BJ (cell line): ENCODE results near the gene GNB1. TPM values are rescaled to one million over a fixed set of nuclear protein-coding genes. Genes with fewer than 3 reads are reported as not detected.

ENCODE experiments used
- CTCF ChIA-PET: fragments of 350-600 bp; formaldehyde crosslinking; extraction: SDS; loops from one replicate; lab custom pipeline; 2021; ENCODE audit warnings: antibody characterized with exemption, inconsistent platforms; lab: Yijun Ruan, JAX
- POLR2A ChIA-PET: fragments of 300-600 bp; sonication (Branson Sonifier 250); formaldehyde crosslinking; extraction: SDS; loops from one replicate; lab custom pipeline; 2021; ENCODE audit warnings: antibody characterized with exemption; lab: Charles Lee
- DNase-seq: peaks from one replicate; pipeline ENCODE4 v3.0.0-alpha.2; 2011; ENCODE audit warnings: low read depth
- H3K27me3 ChIP-seq: 2 replicates; pipeline ENCODE4 v1.6.0; 2011; ENCODE audit warnings: low read length; ENCODE audit not compliant: control insufficient read depth, insufficient read depth
- H3K36me3 ChIP-seq: 2 replicates; pipeline ENCODE4 v1.5.1; 2011; ENCODE audit warnings: low read length; ENCODE audit not compliant: control insufficient read depth, insufficient read depth
- H3K4me3 ChIP-seq: 2 replicates; pipeline ENCODE4 v1.5.1; 2011; ENCODE audit warnings: low read depth, mild to moderate bottlenecking, control low read depth, low read length
- CTCF ChIP-seq: IDR thresholded peaks from 2 replicates; pipeline ENCODE4 v1.5.1; 2011; ENCODE audit warnings: low read depth, mild to moderate bottlenecking, control low read depth, inconsistent platforms, low read length, moderate library complexity; ENCODE audit not compliant: insufficient read depth
- polyA plus RNA-seq: library from polyadenylated mRNA; depleted of rRNA; stranded (reverse); fragments of >200 nt; gene quantifications from 2 replicates; pipeline ENCODE4 v1.2.3, GENCODE V29; 2011

GNB1 gene
- polyA plus RNA-seq, 1 experiment, result 566 TPM

- Histone ChIP-seq H3K4me3 (no peak overlapping the region), H3K36me3 (peaks cover 2% of the 10 kb centered on the region; the same call in 1 of the 2 replicates), H3K27me3 (no peaks in the 10 kb centered on the region)
- no peak for DNase-seq
- no peak for TF ChIP-seq CTCF
- ChIA-PET CTCF (interaction anchor here (0.7 to 2.8 kb wide), 8 partner anchors 9 to 137 kb away, joined by 3 to 13 read pairs (median 8); no protein-coding TSS in a partner anchor), POLR2A (no interaction called here)
These were observed 16.3 kb upstream of the GNB1 start for GRCh38 chr1:1907098-1907736.

- DNase-seq, result no peak
- TF ChIP-seq CTCF, result peak; percentile 97
- ChIA-PET CTCF (interaction anchor here (0.6 to 2.8 kb wide), 28 partner anchors 10 to 335 kb away, joined by 3 to 13 read pairs (median 4); no protein-coding TSS in a partner anchor), POLR2A (no interaction called here)
- no peak overlapping the region for H3K4me3 ChIP-seq
- peaks cover 2% of the 10 kb centered on the region; the same call in 1 of the 2 replicates for H3K36me3 ChIP-seq
- no peaks in the 10 kb centered on the region for H3K27me3 ChIP-seq
These were observed 15.6 kb upstream of the GNB1 start for GRCh38 chr1:1906185-1907097.

- no peak for DNase-seq
- peaks cover 2% of the 10 kb centered on the region; the same call in 1 of the 2 replicates for H3K36me3 ChIP-seq
- H3K4me3 ChIP-seq, result no peak overlapping the region
- H3K27me3 ChIP-seq, result no peaks in the 10 kb centered on the region
- TF ChIP-seq CTCF, result no peak
- POLR2A ChIA-PET, result no interaction called here
- CTCF ChIA-PET, result no interaction called here
These were observed 12.3 kb upstream of the GNB1 start for GRCh38 chr1:1903224-1903623.

- no peak for TF ChIP-seq CTCF
- Histone ChIP-seq H3K36me3 (peaks cover 2% of the 10 kb centered on the region; the same call in 1 of the 2 replicates), H3K27me3 (no peaks in the 10 kb centered on the region), H3K4me3 (no peak overlapping the region)
- ChIA-PET CTCF (interaction anchor here (1.1 to 1.4 kb wide), 3 partner anchors 10 to 155 kb away, joined by 3 to 4 read pairs (median 3); no protein-coding TSS in a partner anchor), POLR2A (no interaction called here)
- no peak for DNase-seq
These were observed 10.9 kb upstream of the GNB1 start for GRCh38 chr1:1901641-1902294.
